Endothelial cell of umbilical vein (primary cell): ENCODE measurements around the gene CMIP. TPM values are rescaled to one million over a fixed set of nuclear protein-coding genes. Genes with fewer than 3 reads are reported as not detected.

ENCODE experiments used
- BruUV-seq: library from RNA; stranded (reverse); fragments of 400-500 nt; replicated peaks from 2 replicates; lab custom pipeline; 2021; lab: Mats Ljungman, UMichigan
- CTCF ChIA-PET: fragments of 300-600, 350-600 bp; sonication (Branson Sonifier 250); formaldehyde crosslinking; loops from one replicate; lab custom pipeline; 2021; ENCODE audit warnings: antibody characterized with exemption, inconsistent platforms; lab: Charles Lee
- POLR2A ChIA-PET: fragments of 300-600, 350-600 bp; sonication (Branson Sonifier 250); formaldehyde crosslinking; loops from one replicate; lab custom pipeline; 2021; ENCODE audit warnings: antibody characterized with exemption, inconsistent platforms; lab: Charles Lee
- DNase-seq: peaks from one replicate; pipeline ENCODE4 v3.0.0-alpha.2; 2011; ENCODE audit warnings: low read depth, low spot score
- FAIRE-seq: peaks from 2 replicates; lab custom pipeline; 2011; peaks lifted over from hg19 to GRCh38; lab: Jason Lieb, UNC
- H2AFZ ChIP-seq: 2 replicates; pipeline ENCODE4 v1.6.0; 2012; ENCODE audit warnings: low read depth, low read length, control low read depth, inconsistent platforms
- H3K27ac ChIP-seq: 2 replicates; pipeline ENCODE4 v1.5.1; 2011; ENCODE audit warnings: low read depth, mild to moderate bottlenecking, control low read depth, low read length, moderate library complexity; ENCODE audit not compliant: insufficient read depth
- H3K27me3 ChIP-seq, 2 experiments: 2 replicates each; pipeline versions ENCODE4 v1.6.0 to v1.6.1; 2011; ENCODE audit warnings: low read length in 2 of 2, mixed read lengths in 1 of 2; ENCODE audit not compliant: control insufficient read depth in 2 of 2, insufficient read depth in 2 of 2
- H3K36me3 ChIP-seq, 2 experiments: 2 replicates in 1 of 2; 3 replicates in 1 of 2; pipeline ENCODE4 v1.5.1; 2011; ENCODE audit warnings: low read length in 2 of 2, mild to moderate bottlenecking in 1 of 2, moderate library complexity in 1 of 2; ENCODE audit not compliant: control insufficient read depth in 2 of 2, insufficient read depth in 2 of 2; ENCODE audit errors: extremely low read depth in 1 of 2
- H3K4me1 ChIP-seq: 3 replicates; pipeline ENCODE4 v1.5.1; 2011; ENCODE audit warnings: mild to moderate bottlenecking, low read length; ENCODE audit not compliant: control insufficient read depth, insufficient read depth; ENCODE audit errors: extremely low read depth
- H3K4me2 ChIP-seq: 2 replicates; pipeline ENCODE4 v1.6.1; 2011; ENCODE audit warnings: low read length, control low read depth, mixed read lengths; ENCODE audit not compliant: insufficient read depth
- H3K4me3 ChIP-seq, 3 experiments: fragments of 200-600 bp in 1 of 3; sonication (generic), shearing (Covaris generic) in 1 of 3; replicated peaks in 1 of 3; 2 replicates each; pipeline ENCODE4 v1.5.1; 2011 to 2016; ENCODE audit warnings: control low read depth in 3 of 3, low read length in 3 of 3, mild to moderate bottlenecking in 2 of 3, inconsistent platforms in 1 of 3, low read depth in 1 of 3, moderate library complexity in 1 of 3; ENCODE audit not compliant: insufficient read depth in 1 of 3
- H3K79me2 ChIP-seq: 2 replicates; pipeline ENCODE4 v1.6.0; 2012; ENCODE audit warnings: low read length, inconsistent platforms; ENCODE audit not compliant: control insufficient read depth, insufficient read depth
- H3K9ac ChIP-seq: replicated peaks from 2 replicates; pipeline ENCODE3; 2011; ENCODE audit warnings: low read length, control low read depth; ENCODE audit not compliant: insufficient read depth; ENCODE audit errors: extremely low read depth
- H3K9me1 ChIP-seq: replicated peaks from 3 replicates; pipeline ENCODE4 v1.6.0; 2011; ENCODE audit warnings: mild to moderate bottlenecking, low read length; ENCODE audit not compliant: control insufficient read depth, insufficient read depth; ENCODE audit errors: extremely low read depth
- H3K9me3 ChIP-seq: replicated peaks from 2 replicates; pipeline ENCODE4 v1.5.1; 2012; ENCODE audit warnings: low read length, inconsistent platforms; ENCODE audit not compliant: control insufficient read depth, insufficient read depth
- H4K20me1 ChIP-seq: replicated peaks from 2 replicates; pipeline ENCODE3; 2011; ENCODE audit warnings: mild to moderate bottlenecking, low read length; ENCODE audit not compliant: control insufficient read depth, insufficient read depth; ENCODE audit errors: extremely low read depth
- CTCF ChIP-seq, 2 donors: IDR thresholded peaks; 1 replicate in 1 of 2; 2 replicates in 1 of 2; pipeline ENCODE4 v1.5.1; 2011; ENCODE audit warnings: low read length in 2 of 2, mild to moderate bottlenecking in 2 of 2, moderate library complexity in 2 of 2, control low read depth in 1 of 2, inconsistent platforms in 1 of 2, low read depth in 1 of 2; ENCODE audit not compliant: insufficient read depth in 1 of 2; ENCODE audit errors: extremely low read depth in 1 of 2
- FOS ChIP-seq: IDR thresholded peaks from 2 replicates; pipeline ENCODE4 v1.6.1; 2011; ENCODE audit warnings: mild to moderate bottlenecking, low read length, moderate library complexity, borderline replicate concordance; ENCODE audit not compliant: insufficient read depth
- GATA2 ChIP-seq: IDR thresholded peaks from 2 replicates; pipeline ENCODE4 v1.7.0; 2011; ENCODE audit warnings: low read depth, mild to moderate bottlenecking, moderate library complexity, mixed read lengths, low read length; ENCODE audit not compliant: insufficient read length, insufficient read depth
- POLR2A ChIP-seq: IDR thresholded peaks from 2 replicates; pipeline ENCODE4 v1.6.1; 2012; ENCODE audit warnings: low read depth, mild to moderate bottlenecking, control low read depth, low read length
- dilution Hi-C: fragments of 300-500 bp; cut with MboI; formaldehyde crosslinking; loops from one replicate; pipeline ENCODE4 v1.15.0; 2019; ENCODE audit warnings: low sequenced_read_pairs; ENCODE audit not compliant: extremely low pct_ligation_motif_present
- intact Hi-C: fragments of 100-400 bp; cut with micrococcal nuclease; formaldehyde crosslinking; loops from one replicate; pipeline ENCODE4 v1.10.0; 2022
- polyA plus RNA-seq, 4 experiments: library from polyadenylated mRNA; depleted of rRNA in 3 of 4; stranded (reverse) in 3 of 4; unstranded in 1 of 4; fragments of >200 nt; gene quantifications; 2 replicates each; pipeline versions ENCODE4 v1.2.1 to v1.2.3, GENCODE V29; 2011 to 2012; ENCODE audit warnings: missing spikeins in 1 of 4
- total RNA-seq: library from RNA; stranded (reverse); gene quantifications from 2 replicates; pipeline ENCODE4 v1.2.3, GENCODE V29; 2021

CMIP gene
- total and polyA plus RNA-seq, 2 donors (not counting 3 experiments of a cell fraction or from before 2014, with no cell fraction given) = 29.0 to 101 TPM

GRCh38 chr16:81443688-81444447 is 740 bp upstream of the CMIP start:
- H3K4me1 ChIP-seq = peaks cover 19% of the 10 kb centered on the region
- intact Hi-C loops = loop anchor here (1.0 to 2.0 kb wide), 2 partner anchors 39 to 69 kb away; no protein-coding TSS in a partner anchor
- peak overlapping the region; percentile 45 for H3K4me2 ChIP-seq
- no peaks in the 10 kb centered on the region for H3K36me3 ChIP-seq
- peaks cover 13 to 30% of the 10 kb centered on the region in 2 experiments for H3K27me3 ChIP-seq
- FAIRE-seq = no peak
- TF ChIP-seq GATA2 (no peak), FOS (no peak)
- peaks cover under 1% of the 10 kb centered on the region for H4K20me1 ChIP-seq
- H3K9me1 ChIP-seq = no peaks in the 10 kb centered on the region
- POLR2A ChIA-PET = interaction anchor here (1.3 kb wide), 1 partner anchor 29 kb away, joined by 4 read pairs; no protein-coding TSS in a partner anchor
- peak overlapping the region; percentile 56 for H3K9ac ChIP-seq
- TSS peak; percentile 68 for BruUV-seq
- no peak overlapping the region for H3K27ac ChIP-seq
- peak overlapping the region in 2 of 3 experiments; percentile 16 to 51 for H3K4me3 ChIP-seq
- H3K79me2 ChIP-seq = peaks cover 38% of the 10 kb centered on the region
- no peaks in the 10 kb centered on the region for H3K9me3 ChIP-seq
- CTCF ChIA-PET = interaction anchor here (0.6 to 1.7 kb wide), 6 partner anchors 15 to 116 kb away, joined by 3 to 9 read pairs (median 3); no protein-coding TSS in a partner anchor
- dilution Hi-C loops = no loop called here
- peak overlapping the region; percentile 46 for H2AFZ ChIP-seq
- no peak for DNase-seq

DNA sequence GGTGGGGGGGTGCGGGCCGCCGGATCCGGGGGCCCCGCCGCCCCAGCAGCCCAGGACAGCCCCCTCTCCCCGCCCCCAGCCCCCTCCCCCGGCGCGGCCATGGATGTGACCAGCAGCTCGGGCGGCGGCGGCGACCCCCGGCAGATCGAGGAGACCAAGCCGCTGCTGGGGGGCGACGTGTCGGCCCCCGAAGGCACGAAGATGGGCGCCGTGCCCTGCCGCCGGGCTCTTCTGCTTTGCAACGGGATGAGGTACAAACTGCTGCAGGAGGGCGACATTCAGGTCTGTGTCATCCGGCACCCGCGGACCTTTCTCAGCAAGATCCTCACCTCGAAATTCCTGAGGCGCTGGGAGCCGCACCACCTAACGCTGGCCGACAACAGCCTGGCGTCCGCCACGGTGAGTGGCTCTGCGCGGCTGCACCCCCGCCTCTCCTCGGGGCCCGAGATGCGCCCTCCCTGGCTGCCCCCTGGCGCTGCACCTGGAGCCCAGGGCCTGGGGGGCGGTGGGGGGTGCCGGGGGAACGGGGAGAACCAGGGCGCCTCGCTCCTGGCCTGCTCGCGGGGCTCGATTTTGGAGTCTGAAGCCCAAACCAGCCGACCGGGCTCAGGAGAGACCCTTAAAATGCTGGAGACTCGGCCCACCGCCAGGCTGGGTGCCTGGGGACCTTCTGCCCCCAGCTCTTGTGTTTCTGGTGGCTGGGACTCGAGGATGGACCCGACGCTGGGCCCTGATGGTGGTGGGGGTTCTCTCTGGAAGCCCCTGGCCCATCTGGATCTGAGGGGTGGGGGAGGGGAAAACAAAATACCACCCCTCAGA is 744 bp downstream of the CMIP start:
- FAIRE-seq = no peak
- POLR2A ChIA-PET = no interaction called here
- no peak for TF ChIP-seq POLR2A
- TF ChIP-seq CTCF (IDR thresholded peaks at IDR 0.05; ENCODE audit: extremely low read depth in 1 of 2, insufficient read depth in 1 of 2, low read depth in 1 of 2, low read length in 2 of 2) = peak in 1 of 2 donors; percentile 34

More for the DNA sequence above, 744 bp downstream of the CMIP start:
- peaks cover 20% of the 10 kb centered on the region for H3K4me1 ChIP-seq
- H3K27ac ChIP-seq = peak overlapping the region; percentile 81
- H2AFZ ChIP-seq = no peak overlapping the region
- H3K9me1 ChIP-seq = no peaks in the 10 kb centered on the region
- H3K4me3 ChIP-seq = peak overlapping the region; percentile 96 to 97 (median 97)
- dilution Hi-C loops = no loop called here
- H3K4me2 ChIP-seq = peak overlapping the region; percentile 97
- no peaks in the 10 kb centered on the region for H3K9me3 ChIP-seq
- peaks cover 53% of the 10 kb centered on the region for H3K79me2 ChIP-seq
- H3K27me3 ChIP-seq = peaks cover 13 to 25% of the 10 kb centered on the region in 2 experiments
- intact Hi-C loops = loop anchor here (2.0 to 5.0 kb wide), 2 partner anchors 67 to 252 kb away; no protein-coding TSS in a partner anchor
- CTCF ChIA-PET = interaction anchor here (0.7 to 1.6 kb wide), 4 partner anchors 16 to 252 kb away, joined by 3 to 5 read pairs (median 4); no protein-coding TSS in a partner anchor
- H3K36me3 ChIP-seq = peaks cover 0 to 1% of the 10 kb centered on the region in 2 experiments
- peak; percentile 25 for DNase-seq
- H3K9ac ChIP-seq = peak overlapping the region; percentile 96
- peaks cover 4% of the 10 kb centered on the region for H4K20me1 ChIP-seq
- no TSS peak for BruUV-seq
